ENCODE data around the gene AFMID. TPM values are rescaled to one million over a fixed set of nuclear protein-coding genes. Genes with fewer than 3 reads are reported as not detected.

The AFMID gene
- total and polyA plus RNA-seq, 9 of the 15 experiments (the other 6 are each of a cell fraction or from before 2014, with no cell fraction given) = 62.1 to 188 (median 74.4) TPM

GRCh38 chr17:78137392-78138203 lies 49.6 kb upstream of the AFMID start (continued):
- TF ChIP-seq MGA (IDR thresholded peaks at IDR 0.05) = peak; percentile 76
- peak; percentile 25; the same call in 1 of the 2 replicates for TF ChIP-seq MYNN (IDR thresholded peaks at IDR 0.05)
- no peak for TF ChIP-seq MYNN (CRISPR knock-in tag; IDR thresholded peaks at IDR 0.05)
- TF ChIP-seq KLF16 (IDR thresholded peaks at IDR 0.05) = peak; percentile 23; the same call in 1 of the 2 replicates
- TF ChIP-seq ZBTB33 (CRISPR knock-in tag; IDR thresholded peaks at IDR 0.05) = peak; percentile 94
- TF ChIP-seq NR4A1 (CRISPR knock-in tag; IDR thresholded peaks at IDR 0.05) = no peak
- TF ChIP-seq NR4A1 (tag; IDR thresholded peaks at IDR 0.05) = peak; percentile 51; the same call in 1 of the 2 replicates
- TF ChIP-seq BRD9 (IDR thresholded peaks at IDR 0.05; ENCODE audit: low read depth, partially characterized antibody) = peak; percentile 25
- TF ChIP-seq TCF3 (CRISPR knock-in tag; IDR thresholded peaks at IDR 0.05) = no peak
- TF ChIP-seq TARDBP (IDR thresholded peaks at IDR 0.05) = no peak; the same call in 1 of the 2 replicates
- peak; percentile 80 for TF ChIP-seq TFAP4 (CRISPR knock-in tag; IDR thresholded peaks at IDR 0.05; ENCODE audit: borderline replicate concordance)
- peak; percentile 28; the same call in 1 of the 2 replicates for TF ChIP-seq JUND (IDR thresholded peaks at IDR 0.05; ENCODE audit: borderline replicate concordance, low read depth, low read length)
- no peak; the same call in 2 of the 3 replicates for TF ChIP-seq JUND (tag; IDR thresholded peaks at IDR 0.05; ENCODE audit: borderline replicate concordance, low read depth, low read length)
- TF ChIP-seq ZBED1 (IDR thresholded peaks at IDR 0.05) = 0 out of 2 replicates have a peak, but pooled peaks have one; percentile 28
